Frontal cortex (tissue), 4 donors: ENCODE measurements around the gene CNKSR3. TPM values are rescaled to one million over a fixed set of nuclear protein-coding genes. Genes with fewer than 3 reads are reported as not detected.
"Not testable (repeated sequence)": the region's sequence is repeated elsewhere in the genome, so short reads cannot be mapped to it uniquely, and the experiment has no call there.

Source experiments
- DNase-seq, 2 donors: peaks; one replicate each; pipeline ENCODE4 v3.0.0; 2012; ENCODE audit warnings: low spot score in 2 of 2
- FAIRE-seq: peaks from 2 replicates; lab custom pipeline; 2012; peaks lifted over from hg19 to GRCh38; lab: Jason Lieb, UNC
- total RNA-seq: library from RNA; depleted of rRNA; stranded (reverse); fragments of >200 nt; gene quantifications from one replicate; pipeline ENCODE4 v1.2.3, GENCODE V29; 2014
- donor health status: control.
- donor health status: control.
- donor health status: control.

Gene CNKSR3
- total RNA-seq: 4.1 TPM

DNA sequence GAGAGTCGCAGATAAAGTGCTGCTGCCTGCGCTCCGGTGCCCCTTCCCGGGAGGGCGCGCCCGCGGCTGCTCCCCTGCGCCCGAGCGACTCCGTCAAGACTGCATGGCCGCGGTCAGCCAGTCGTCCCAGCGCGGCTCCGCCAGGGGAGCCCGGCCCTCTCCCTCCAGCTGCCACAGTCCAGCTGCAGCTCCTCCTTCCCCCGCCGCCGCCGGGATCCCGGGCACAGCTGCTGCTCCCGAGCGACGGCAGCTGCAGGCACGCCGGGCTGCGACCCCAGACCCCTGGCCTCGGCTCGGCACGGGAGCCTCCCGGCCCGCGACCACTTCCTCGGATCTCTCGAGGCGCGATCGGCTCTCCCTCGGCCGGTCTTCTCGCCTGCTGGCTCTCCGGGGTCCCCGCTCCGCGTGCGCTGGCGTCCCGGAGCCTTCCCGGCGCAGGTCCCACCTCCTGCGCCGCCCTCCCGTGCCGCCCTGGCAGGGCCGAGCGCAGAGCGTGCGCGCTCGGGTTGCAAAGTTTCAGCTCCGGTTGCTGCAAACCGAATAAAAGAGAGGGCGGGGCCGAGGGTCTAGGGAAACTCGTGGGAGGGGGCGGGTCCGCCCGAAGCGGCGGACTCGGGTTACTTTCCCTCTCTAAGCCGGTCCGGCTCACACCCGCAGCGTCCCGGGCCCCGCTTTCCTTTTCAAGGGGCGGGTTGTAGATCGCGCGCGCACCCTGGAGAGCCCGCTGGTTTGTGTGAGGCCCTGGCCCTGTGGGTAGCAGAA is at the start of gene CNKSR3:
Gene CNKSR3, minus strand, starts transcription at position 542 of the 762 bp plus-strand sequence. CDS start 571 bp downstream, outside the sequence.
- DNase-seq (peak; percentile 57 to 75), FAIRE-seq (no peak)

DNA sequence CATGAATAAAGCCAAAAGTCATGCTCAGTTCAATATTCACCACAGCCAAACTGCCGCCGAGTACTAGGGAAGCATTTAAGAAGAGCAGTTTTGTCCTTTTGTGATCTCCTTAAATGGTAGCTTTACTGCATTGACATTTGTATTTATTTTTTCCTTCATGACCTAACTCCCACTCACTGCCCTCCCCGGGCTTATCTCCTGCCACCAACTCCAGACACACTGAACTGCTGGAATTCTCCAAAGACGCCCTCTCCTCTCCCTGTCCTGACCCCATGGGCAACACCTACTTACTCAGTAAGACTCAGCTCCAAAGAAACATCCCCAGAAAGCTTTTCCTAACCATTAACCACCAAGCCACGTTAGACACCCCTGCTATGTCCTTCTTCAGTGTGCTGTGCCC is 48.5 kb upstream of the CNKSR3 start:
- FAIRE-seq: no peak
- DNase-seq: no peak

DNA sequence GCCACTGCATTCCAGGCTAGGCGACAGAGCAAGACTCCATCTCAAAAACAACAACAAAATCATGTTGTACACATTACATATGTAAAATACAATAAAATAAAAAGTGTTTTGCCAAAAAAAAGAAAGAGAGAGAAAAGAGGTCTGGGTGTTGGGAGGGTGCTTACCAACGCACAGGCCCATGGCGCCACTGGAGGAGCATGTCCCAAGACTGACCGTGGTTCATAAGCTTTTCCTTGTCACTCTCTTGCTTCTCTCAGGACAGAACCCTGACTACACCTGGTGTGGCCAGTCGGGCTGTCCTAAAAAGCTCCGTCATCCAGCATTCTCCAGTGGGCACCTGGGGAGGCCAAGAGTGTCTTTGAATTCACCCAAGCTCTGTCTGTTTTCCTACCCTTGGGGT is 48.0 kb upstream of the CNKSR3 start:
- no peak for FAIRE-seq
- DNase-seq: no peak

DNA sequence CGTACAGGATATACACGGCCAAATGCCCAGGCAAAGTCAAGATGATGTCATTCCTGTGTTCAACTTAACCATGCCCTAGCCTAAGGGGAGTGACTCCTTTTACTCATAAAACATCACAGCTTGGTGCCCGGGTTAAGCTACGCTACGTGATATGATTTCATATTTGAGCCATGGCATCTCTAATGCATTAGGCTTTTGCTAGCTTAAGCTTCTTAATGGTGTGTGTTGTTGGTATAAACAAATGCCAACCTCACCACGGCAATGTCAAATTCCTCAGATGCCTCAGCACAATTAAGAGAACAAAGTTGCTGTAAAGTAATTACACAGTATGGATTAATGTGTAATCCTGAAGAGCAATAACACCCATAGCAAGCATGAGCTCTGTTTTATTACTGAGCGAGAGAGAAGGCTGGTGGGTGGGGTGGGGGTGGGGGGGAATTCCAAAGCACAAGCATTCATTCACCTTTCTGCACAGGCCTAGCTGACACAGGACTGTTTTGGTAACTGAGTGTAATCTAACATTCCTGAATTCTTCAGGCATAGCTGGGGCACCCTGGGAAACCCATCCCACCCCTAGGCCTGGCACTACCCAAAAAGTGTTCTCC is 44.7 kb upstream of the CNKSR3 start:
- DNase-seq: no peak
- FAIRE-seq: no peak

DNA sequence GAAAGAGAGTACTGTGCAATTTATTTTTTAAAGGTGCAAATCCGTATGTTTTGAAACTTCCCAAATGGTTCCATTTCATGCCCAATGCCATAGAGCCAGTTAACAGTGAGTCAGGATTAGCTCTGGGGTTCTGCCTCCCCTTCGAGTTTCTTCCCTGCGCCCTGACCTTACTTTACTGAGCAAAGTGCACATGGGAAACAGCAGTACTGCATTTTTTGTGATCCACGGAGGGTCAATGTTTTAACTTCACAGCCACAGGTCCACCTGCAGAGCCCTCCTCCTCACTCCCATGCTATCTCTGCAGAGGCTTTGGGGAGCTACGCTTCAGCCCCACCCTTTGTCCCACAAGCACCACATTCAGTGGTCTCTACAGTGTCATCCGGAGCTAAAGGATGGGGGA is 44.0 kb upstream of the CNKSR3 start:
- FAIRE-seq: no peak

DNA sequence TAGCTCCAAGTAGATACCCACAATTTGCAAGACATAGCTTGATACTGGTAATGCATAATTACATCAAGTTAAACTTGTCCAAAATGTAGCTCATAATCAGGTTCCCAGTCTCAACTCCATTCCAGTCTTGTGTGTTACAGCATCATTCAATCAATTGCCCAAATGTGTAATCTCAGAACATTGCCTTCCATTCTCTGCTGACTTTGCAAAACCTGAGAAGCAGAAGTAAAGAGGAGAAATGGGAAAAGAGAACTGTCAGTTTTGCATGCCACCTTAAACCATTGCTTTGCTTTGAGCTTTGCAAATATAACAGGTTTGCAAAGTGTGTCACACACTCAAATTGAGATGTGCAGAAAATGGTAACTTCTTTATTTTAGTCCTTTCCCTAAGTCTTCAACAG is 40.3 kb upstream of the CNKSR3 start:
- FAIRE-seq (no peak), DNase-seq (no peak)

More for the DNA sequence above, 44.0 kb upstream of the CNKSR3 start:
- DNase-seq: no peak

DNA sequence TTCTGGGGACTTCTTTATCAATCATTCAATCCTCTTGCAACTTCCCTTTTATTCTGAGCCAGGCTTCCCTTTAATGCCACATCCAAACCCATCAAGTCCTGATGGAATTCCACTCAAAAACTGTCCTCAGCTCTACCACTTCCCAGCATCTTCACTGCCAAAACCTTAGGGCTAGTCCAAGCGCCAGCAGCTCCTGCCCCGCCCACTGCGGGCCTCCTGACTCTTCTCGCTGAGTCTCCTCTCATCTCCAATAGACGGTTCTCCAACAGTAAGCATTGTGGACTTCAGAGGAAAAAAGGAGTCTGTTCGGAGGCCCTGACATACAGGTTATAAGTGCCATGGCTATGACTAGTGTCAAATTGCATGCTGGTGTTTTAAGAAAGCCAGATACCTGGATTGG is 38.7 kb upstream of the CNKSR3 start:
- FAIRE-seq: no peak
- DNase-seq: no peak

DNA sequence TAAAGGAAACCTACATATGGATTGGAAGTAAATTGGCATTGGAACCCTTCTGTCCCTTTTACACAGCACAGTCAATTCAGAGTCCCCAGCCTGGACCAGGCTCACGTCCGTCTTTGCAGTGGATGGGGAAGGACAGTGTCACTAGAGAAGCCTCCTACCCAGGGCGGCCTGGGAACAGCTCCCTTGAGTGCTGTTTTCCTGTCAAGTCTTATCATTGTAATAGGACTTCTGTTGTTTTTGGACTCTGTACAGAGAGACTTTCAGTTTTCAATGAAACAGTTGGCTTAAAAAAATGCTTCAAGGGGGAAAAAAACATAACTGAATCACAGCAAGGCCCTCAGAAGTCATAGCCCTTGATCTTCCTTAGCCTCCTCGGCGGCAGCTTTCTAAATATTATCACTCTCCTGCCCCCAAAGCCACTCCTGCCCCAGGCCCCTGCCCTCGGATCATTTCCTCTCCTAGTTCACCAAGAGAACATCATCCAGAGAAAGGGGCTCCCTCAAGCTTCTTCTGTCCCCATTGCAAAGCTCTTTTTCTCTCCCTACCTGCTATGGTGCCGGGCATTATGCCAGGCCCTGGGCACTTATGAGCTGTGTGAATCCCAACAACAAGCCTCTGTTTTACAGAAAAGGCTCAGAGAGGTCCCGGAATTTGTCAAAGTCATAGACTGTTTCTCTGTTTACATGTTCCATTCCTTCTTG is 37.8 kb upstream of the CNKSR3 start:
- DNase-seq (peak in 1 of 2 donors; percentile 27), FAIRE-seq (no peak)

DNA sequence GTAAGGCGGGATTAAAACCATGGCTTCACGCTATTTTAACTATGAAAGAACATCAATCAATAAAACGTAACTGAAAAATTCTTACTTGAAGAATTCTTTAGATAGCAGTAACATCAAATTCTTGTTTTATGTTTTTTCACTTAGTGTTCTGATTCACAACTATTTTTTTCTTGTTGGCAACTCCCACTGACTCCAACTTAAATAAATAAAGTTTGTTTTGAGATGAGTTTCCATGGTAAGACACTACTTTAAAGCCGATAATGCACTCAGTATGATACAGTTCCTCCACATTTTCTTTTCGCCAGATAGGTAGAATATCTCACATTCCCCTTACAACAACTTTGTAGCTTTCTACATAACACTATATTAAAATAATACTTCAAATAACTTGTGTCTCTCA is 33.1 kb upstream of the CNKSR3 start:
- DNase-seq (no peak), FAIRE-seq (no peak)

DNA sequence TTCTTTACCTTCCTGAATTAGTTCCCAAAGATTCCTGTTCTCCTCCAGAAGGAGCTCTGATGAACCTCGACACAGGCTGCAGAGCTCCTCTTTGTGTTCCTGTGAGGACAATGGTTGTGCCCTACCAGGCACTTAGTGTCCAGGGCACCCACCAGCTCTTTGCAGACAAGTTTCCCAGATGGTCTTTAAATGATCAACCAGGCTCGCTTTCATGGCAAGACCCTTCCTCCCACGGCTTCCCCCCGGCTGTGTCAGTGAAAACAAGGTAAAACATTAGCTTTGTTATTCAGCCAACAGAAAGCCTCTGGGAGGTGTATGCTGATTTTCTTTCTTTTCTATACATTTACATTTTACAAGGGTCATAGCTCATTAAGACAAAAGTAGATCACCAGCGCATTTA is 32.3 kb upstream of the CNKSR3 start:
- DNase-seq: no peak
- no peak for FAIRE-seq

DNA sequence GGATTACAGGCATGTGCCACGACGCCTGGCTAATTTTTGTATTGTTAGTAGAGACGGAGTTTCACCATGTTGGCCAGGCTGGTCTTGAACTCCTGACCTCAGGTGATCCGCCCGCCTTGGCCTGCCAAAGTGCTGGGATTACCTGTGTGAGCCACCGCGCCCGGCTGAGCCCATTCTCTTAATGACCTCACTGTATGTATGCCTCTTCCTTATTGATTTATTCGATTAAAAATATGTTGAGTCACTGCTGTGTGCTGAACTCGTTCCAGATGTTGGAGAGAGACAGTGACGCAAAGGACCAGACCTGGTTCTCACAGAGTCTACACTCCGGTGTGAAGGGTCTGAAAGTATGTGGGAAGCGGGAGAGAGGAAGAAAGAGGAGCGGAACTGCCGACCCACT is 31.4 kb upstream of the CNKSR3 start:
- FAIRE-seq: not testable (repeated sequence)

DNA sequence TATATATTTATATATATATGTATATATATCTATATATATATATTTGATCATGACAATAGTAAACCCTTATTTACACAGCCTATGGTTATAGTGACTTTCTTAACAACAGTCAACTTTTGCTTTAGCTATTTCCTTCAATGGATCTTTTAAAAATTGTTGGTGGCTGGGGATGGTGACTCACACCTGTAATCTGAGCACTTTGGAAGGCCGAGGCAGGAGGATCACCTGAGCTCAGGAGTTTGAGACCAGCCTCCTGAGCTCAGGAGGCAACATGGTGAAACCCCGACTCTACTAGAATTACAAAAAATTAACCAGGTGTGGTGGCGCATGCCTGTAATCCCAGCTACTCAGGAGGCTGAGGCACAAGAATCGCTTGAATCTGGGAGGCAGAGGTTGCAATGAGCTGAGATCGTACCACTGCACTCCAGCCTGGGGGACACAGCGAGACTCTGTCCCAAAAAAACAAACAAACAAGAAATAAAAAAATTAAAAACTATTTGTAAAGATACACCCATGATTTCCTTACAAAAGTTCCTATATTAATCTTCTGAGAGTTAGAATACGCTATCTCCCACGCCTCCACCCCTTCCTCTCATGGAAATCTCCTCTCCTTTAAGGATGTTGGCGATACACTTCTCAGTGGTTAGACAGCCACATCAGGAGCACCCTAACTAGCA is 29.2 kb upstream of the CNKSR3 start:
- no peak for FAIRE-seq

More for the DNA sequence above, 31.4 kb upstream of the CNKSR3 start:
- not testable (repeated sequence) for DNase-seq

DNA sequence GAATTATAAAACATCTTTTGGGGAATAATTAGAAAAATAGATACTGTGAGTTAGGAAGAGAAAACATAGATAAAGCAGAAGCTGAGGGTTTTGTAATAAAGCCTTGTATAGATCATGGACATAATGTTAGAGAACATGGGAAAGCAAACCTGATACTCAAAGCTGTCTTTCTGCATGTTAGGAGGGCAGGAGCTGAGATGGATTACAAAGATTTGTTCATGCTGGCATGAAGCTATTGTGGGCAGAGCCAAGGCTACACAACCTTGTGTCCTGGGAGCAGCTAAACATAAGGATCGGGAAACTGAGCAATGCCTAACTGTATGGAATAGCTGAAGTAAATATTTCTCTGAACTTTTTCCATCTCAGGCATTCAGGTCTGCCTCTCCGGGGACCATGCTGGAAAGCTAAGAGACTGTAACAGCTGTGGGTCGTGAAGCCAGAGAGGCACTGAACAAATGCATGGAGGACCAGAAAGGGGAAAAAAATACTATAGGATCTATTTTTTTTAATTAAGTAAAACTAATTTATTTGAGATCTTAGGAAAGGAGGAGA is 28.2 kb upstream of the CNKSR3 start:
- DNase-seq: no peak
- no peak for FAIRE-seq

More for the DNA sequence above, 29.2 kb upstream of the CNKSR3 start:
- DNase-seq: no peak

DNA sequence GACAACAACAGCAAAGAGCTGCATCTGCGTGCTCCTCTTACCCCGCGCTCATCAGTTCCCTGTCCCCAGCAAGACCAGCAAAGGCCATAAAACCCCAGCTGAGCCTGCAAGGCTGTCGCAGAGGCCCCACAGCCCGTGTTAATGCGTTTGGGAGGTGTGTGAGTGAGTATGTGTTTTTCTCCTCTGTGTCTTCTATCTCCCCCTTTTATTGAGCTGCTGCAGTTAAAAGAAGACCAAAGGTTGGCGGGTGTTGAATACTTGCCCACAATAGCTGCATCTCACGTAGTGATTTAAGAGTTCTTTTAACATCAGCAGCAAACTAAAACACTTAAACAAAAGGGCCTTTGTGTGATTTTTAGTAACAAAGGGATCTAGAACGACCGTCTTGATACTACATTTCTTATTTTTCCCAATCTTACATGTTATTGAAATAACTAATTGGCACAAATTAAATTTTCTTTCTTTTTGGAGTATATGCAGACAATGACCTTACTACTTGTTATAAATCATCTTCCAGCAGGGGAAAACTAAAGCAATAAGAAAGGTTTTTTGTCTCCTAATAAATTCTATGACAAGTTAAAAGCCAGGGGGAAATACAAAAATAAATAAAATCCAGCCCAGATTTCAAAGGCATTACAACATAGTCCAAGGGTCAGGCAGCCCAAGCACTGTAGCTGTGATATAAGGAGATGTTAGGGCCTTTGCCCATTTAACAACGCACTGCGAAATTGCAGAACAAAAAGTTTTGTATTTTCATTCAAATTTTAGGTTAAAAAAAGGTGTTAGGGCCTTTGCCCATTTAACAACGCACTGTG is 27.2 kb upstream of the CNKSR3 start:
- no peak for DNase-seq
- no peak for FAIRE-seq

DNA sequence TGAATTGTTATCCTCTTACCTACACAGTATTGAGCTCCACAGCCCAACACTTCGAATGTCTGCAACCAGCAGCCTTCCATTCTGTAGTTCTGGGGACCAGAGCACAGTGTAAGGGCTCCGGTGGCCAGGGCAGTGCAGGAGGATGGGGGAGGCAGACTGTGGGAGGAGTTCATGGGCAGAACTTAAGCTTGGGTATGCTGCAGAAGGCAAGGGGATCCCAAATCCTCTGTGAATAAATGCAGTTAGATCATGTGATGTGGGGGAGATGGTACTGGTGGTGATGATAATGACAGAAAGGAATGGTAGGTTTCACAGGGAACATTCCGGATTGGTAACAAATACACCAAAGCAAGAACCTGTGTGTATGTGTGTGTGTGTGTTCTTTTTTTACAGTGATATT is 26.5 kb upstream of the CNKSR3 start:
- DNase-seq: no peak
- FAIRE-seq: no peak

DNA sequence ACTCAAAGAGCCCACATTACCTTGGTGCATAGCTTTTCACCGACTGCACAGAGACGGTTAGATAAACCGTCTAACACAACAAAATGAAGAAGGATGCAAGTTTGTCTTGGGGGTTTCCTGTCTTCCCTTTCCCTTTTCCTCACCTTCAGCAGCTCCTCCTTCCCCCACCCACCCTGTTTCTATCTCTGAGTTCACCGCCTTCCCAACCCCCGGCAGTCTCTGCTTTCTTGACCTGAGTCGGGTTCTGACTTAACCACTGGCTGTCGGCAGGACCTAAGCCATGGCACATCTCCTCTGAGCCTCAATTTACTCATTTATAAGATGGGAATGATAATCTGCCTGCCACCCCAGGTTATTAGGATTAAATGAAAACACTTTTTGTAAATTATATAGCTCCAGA is 25.8 kb upstream of the CNKSR3 start:
- FAIRE-seq (no peak), DNase-seq (no peak)

DNA sequence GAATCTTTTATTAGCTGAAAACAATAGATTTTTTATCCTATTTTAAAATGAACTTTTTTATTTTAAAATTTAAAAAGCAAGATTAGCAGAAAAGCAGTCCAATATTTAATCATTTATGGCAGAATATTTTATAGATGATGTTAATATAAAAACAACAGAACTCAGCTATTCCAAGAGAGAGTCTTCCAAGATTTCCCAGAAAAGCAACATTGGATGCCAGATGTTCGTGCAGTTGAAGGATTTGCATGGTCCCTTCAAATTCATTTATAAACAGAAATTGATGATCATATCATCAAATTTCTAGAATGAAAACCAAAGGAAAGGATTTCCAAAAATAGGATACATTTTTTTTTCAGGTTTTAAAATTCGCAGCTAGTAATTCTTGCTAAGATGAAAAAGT is 25.4 kb upstream of the CNKSR3 start:
- DNase-seq (no peak), FAIRE-seq (no peak)

DNA sequence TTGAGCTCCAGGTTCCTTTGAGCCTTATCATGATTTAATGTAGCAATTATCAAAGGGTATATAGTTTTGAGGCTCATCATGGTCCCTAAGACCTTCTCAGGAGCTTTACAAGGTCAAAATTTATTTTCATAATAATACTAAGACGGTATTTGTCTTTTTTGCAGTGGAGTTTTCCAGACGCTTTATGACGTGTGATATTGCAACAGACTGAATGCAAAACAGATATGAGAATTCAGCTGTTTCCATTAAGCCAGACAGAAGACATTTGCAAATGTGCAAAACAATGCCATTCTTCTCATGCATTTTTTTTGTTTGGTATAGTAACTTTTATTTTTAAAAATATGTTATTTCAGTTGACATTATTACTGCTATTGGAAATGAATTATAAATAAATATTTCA is 24.7 kb upstream of the CNKSR3 start:
- FAIRE-seq: no peak
- DNase-seq: no peak

DNA sequence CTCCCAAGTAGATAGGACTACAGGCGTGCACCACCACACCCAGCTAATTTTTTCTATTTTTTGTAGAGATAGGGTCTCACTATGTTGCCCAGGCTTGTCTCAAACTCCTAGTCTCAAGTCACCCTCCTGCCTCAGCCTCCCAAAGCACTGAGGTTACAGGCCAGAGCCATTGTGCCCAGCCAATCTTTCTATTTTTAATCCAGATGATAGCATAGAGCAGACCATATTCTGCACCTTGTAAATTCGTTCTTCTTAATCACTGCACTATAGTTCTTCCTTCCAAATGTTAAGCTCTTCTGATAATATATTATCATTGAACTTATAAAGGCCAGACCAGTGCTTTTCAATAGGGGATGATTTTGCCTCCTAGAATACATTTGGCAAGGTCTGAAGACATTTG is 24.0 kb upstream of the CNKSR3 start:
- DNase-seq: no peak
- FAIRE-seq: no peak
